Right lobe of liver (tissue), 6 donors: ENCODE results near the gene CCL22. TPM values are rescaled to one million over a fixed set of nuclear protein-coding genes. Genes with fewer than 3 reads are reported as not detected.

ENCODE experiments used
- ATAC-seq, 4 donors: fragments of 200-7000 bp; cut with Tn5 transposase; one replicate each; pipeline ENCODE4 v1.9.1; 2020; ENCODE audit warnings: mild to moderate bottlenecking in 4 of 4, moderate library complexity in 4 of 4
- DNase-seq, 3 donors: peaks; one replicate each; pipeline ENCODE4 v3.0.0-alpha.2; 2020
- H3K27ac ChIP-seq, 3 donors: fragments of 200-600 bp; one replicate each; pipeline ENCODE4 v1.8.0; 2022
- H3K27me3 ChIP-seq, 2 donors: fragments of 200-600 bp; one replicate each; pipeline ENCODE4 v1.8.0; 2022
- H3K36me3 ChIP-seq, 4 donors: fragments of 200-600 bp; sonication (generic) in 1 of 4; one replicate each; pipeline versions ENCODE4 v1.5.1 to v1.8.0; 2017 to 2022; ENCODE audit warnings: control low read depth in 1 of 4
- H3K4me1 ChIP-seq, 4 donors: fragments of 200-600 bp; sonication (generic) in 1 of 4; one replicate each; pipeline versions ENCODE4 v1.5.1 to v1.8.0; 2017 to 2022; ENCODE audit warnings: control low read depth in 1 of 4
- H3K4me3 ChIP-seq, 3 donors: fragments of 200-600 bp; one replicate each; pipeline ENCODE4 v1.8.0; 2022
- H3K9me3 ChIP-seq, 4 donors: fragments of 200-600 bp; sonication (generic) in 1 of 4; one replicate each; pipeline versions ENCODE4 v1.5.1 to v1.8.0; 2017 to 2022; ENCODE audit warnings: control low read depth in 1 of 4
- CTCF ChIP-seq, 4 donors: fragments of 200-600 bp in 3 of 4; fragments of 450-650 bp in 1 of 4; IDR thresholded peaks; one replicate each; pipeline versions ENCODE4 v1.5.1 to v1.8.0; 2016 to 2022; ENCODE audit warnings: antibody characterized with exemption in 4 of 4, mild to moderate bottlenecking in 2 of 4
- POLR2A ChIP-seq: fragments of 450-650 bp; IDR thresholded peaks from one replicate; pipeline ENCODE4 v1.6.1; 2017; ENCODE audit warnings: antibody characterized with exemption, mild to moderate bottlenecking
- WGBS: methylation state at CpG from one replicate; pipeline ENCODE4 v1.1.6; 2018; ENCODE audit warnings: low coverage, low lambda C conversion rate; ENCODE audit not compliant: insufficient coverage; ENCODE audit errors: missing lambda C conversion rate; 5-methylcytosine and 5-hydroxymethylcytosine counted together
- intact Hi-C, 2 donors: fragments of 100-400 bp; cut with DNase I; formaldehyde crosslinking; loops; one replicate each; pipeline versions ENCODE4 v1.11.2 to v1.14.1; 2022
- total RNA-seq, 6 experiments: library from RNA; depleted of rRNA in 2 of 6; stranded (reverse); fragments of >200 nt in 2 of 6; fragmentation: NEBNext Ultra II Directional in 3 of 6; extraction: Animal tissue kit (Norgen Biotek cat#: 25700) in 3 of 6; gene quantifications; one replicate each; pipeline versions ENCODE4 v1.1.0 to v1.2.4, GENCODE V29; 2016 to 2023
- donor health status: DM: no; HTN: yes; CAD: no.
- donor health status: DM: no; HTN: no; CAD: no.
- donor health status: DM: no; HTN: no; CAD: no.
- donor health status: DM: no; HTN: yes; CAD: no.
- donor health status: DM: no; HTN: yes; CAD: no.

The CCL22 gene
- total RNA-seq, 6 experiments from 2014 or later = 0.12 to 0.16 TPM; not detected in 4

DNA sequence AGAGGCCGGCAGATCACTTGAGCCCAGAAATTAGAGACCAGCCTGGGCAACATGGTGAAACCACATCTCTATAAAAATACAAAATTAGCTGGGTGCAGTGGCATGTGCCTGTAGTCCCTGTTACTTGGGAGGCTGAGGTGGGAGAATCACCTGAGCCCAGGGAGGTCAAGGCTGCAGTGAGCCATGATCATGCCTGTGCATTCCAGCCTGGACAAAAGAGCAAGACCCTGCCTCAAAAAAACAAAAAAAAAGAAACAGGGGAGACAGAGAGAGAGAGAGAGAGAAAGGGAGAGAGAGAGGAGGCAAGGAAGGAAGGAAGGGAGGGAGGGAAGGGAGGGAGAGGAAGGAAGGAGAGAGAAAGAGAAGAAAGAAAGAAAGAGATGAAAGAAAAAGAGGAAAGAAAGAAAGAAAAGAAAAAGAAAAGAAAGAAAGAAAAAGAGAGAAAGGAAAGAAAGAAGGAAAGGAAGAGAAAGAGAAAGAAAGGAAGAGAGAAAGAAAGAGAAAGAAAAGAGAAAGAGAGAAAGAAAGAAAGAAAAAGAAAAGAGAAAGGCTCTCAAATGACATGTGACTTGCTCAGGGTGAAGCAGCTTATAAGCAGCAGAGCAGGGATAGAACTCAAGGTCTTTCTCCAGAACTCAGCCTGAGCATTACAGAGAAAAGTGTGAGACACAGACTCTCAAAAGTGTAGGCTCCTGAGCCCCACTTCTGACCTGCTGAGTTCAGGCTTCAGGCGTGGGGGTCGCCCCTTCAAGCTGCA, 29.2 kb downstream of the CCL22 start:
- TF ChIP-seq POLR2A (no peak), CTCF (IDR thresholded peaks at IDR 0.05) (no peak)
- Histone ChIP-seq H3K9me3 (no peaks in the 10 kb centered on the region), H3K4me3 (no peak overlapping the region), H3K27ac (no peak overlapping the region), H3K27me3 (no peaks in the 10 kb centered on the region), H3K4me1 (no peaks in the 10 kb centered on the region), H3K36me3 (no peaks in the 10 kb centered on the region)
- intact Hi-C loops = no loop called here
- no peak for DNase-seq
- 20% methylated on average over 1 of the region's 3 CpGs for WGBS
- no peak for ATAC-seq

DNA sequence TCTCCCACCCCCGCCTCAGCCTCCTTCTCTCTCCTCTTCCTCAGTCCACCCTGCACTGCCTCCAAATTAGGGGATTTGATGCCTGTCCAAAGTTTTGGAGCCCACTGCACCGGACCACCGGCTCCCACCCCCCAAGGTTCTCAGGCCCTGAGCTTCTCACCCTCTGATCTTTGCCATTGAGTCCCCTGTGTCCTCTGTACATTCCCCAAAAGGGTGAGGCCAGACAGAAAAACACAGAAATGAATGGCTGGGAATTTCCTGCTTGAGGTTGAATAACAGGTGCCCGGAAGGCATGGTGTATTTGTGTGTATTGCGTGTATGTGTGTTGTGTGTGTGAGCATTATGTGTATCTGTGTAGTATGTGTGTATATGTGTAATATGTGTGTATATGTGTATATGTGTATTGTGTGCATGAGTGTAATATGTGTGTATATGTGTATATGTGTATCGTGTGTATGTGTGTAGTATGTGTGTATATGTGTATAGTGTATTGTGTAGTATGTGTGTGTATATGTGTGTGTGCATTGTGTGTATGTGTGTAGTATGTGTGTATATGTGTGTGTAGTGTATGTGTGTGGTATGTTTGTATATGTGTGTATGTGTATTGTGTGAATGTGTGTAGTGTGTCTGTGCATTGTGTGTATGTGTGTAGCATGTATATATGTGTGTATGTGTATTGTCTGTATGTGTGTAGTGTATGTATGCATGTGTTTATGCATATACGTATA, 29.9 kb downstream of the CCL22 start:
- H3K4me1 ChIP-seq = no peaks in the 10 kb centered on the region
- DNase-seq (no peak), ATAC-seq (no peak)
- H3K9me3 ChIP-seq = no peaks in the 10 kb centered on the region
- no peaks in the 10 kb centered on the region for H3K27me3 ChIP-seq
- 71% methylated on average over 6 of the region's 7 CpGs for WGBS
- no peak overlapping the region for H3K4me3 ChIP-seq
- H3K36me3 ChIP-seq = no peaks in the 10 kb centered on the region
- H3K27ac ChIP-seq = no peak overlapping the region
- intact Hi-C loops = no loop called here
- TF ChIP-seq POLR2A (no peak), CTCF (IDR thresholded peaks at IDR 0.05) (no peak)

DNA sequence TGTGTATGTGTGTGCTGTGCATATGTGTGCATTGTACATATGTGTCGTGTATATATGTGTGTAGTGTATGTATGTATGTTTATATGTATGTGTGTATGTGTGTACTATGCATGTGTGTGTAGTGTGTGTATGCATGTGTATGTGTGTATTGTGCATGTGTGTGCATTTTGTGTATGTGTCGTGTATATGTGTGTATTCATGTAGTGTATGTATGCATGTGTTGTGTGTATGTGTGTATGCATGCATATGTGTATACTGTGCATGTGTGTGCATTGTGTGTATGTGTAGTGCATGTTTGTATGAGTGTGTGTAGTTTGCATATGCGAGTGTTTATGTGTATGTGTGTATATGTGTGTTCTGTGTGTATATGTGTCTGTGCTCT, 30.5 kb downstream of the CCL22 start:
- intact Hi-C loops = no loop called here
- no peak overlapping the region for H3K27ac ChIP-seq
- no peaks in the 10 kb centered on the region for H3K4me1 ChIP-seq
- H3K36me3 ChIP-seq = no peaks in the 10 kb centered on the region
- no peaks in the 10 kb centered on the region for H3K27me3 ChIP-seq
- H3K9me3 ChIP-seq = no peaks in the 10 kb centered on the region
- H3K4me3 ChIP-seq = no peak overlapping the region
- DNase-seq = no peak
- ATAC-seq = no peak
- TF ChIP-seq CTCF (IDR thresholded peaks at IDR 0.05) (no peak), POLR2A (no peak)
- 87% methylated on average over 3 of the region's 3 CpGs for WGBS

- DNase-seq = no peak
- peak in 2 of 4 donors; percentile 27 to 28 for ATAC-seq
- WGBS = 17% methylated on average over 1 of the region's 5 CpGs
- no peak overlapping the region for H3K27ac ChIP-seq
- no peaks in the 10 kb centered on the region for H3K36me3 ChIP-seq
- H3K27me3 ChIP-seq = no peaks in the 10 kb centered on the region
- no peak overlapping the region for H3K4me3 ChIP-seq
- no peaks in the 10 kb centered on the region for H3K4me1 ChIP-seq
- no peaks in the 10 kb centered on the region for H3K9me3 ChIP-seq
- no peak for TF ChIP-seq POLR2A
- TF ChIP-seq CTCF (IDR thresholded peaks at IDR 0.05) = no peak
- intact Hi-C loops = no loop called here
These were observed 32.2 kb downstream of the CCL22 start for GRCh38 chr16:57390636-57391295.
